HG02973 (cell line): ENCODE results near the gene ATAT1.
"Not testable (repeated sequence)": the region's sequence is repeated elsewhere in the genome, so short reads cannot be mapped to it uniquely, and the experiment has no call there.

Experiments
- ATAC-seq: cut with Tn5 transposase; IDR thresholded peaks from one replicate; pipeline ENCODE4 v1.9.1; 2021; ENCODE audit warnings: moderate library complexity; ENCODE audit not compliant: unreplicated experiment

The ATAT1 gene

GRCh38 chr6:30647242-30648116 is 20.8 kb downstream of the ATAT1 start:
- peak; percentile 64 for ATAC-seq

GRCh38 chr6:30651143-30651542 is 24.5 kb downstream of the ATAT1 start:
- no peak for ATAC-seq

GRCh38 chr6:30654798-30655742 is 28.4 kb downstream of the ATAT1 start:
- ATAC-seq: no peak

- no peak for ATAC-seq
Observed at GRCh38 chr6:30655743-30656094, 29.0 kb downstream of the ATAT1 start.

- ATAC-seq: no peak
Observed at GRCh38 chr6:30656513-30656912, 29.8 kb downstream of the ATAT1 start.

- ATAC-seq: no peak
Observed at GRCh38 chr6:30657454-30657853, 30.8 kb downstream of the ATAT1 start.

- ATAC-seq: not testable (repeated sequence)
Observed at GRCh38 chr6:30657922-30658321, 31.2 kb downstream of the ATAT1 start.

- no peak for ATAC-seq
Observed at GRCh38 chr6:30664994-30665767, 38.5 kb downstream of the ATAT1 start.

GRCh38 chr6:30666300-30666699 is 39.6 kb downstream of the ATAT1 start:
- not testable (repeated sequence) for ATAC-seq

- no peak for ATAC-seq
Observed at GRCh38 chr6:30670760-30671527, 44.3 kb downstream of the ATAT1 start.

- ATAC-seq: peak; percentile 52
Observed at GRCh38 chr6:30672445-30673253, 46.0 kb downstream of the ATAT1 start, which contains the start of gene DHX16. Gene DHX16, minus strand, starts transcription at chr6:30673006. Its CDS starts 165 bp downstream, at chr6:30672841.

- no peak for ATAC-seq
Observed at GRCh38 chr6:30676660-30677285, 50.1 kb downstream of the ATAT1 start.

- ATAC-seq: no peak
Observed at GRCh38 chr6:30678964-30679726, 52.5 kb downstream of the ATAT1 start.

- no peak for ATAC-seq
Observed at GRCh38 chr6:30679765-30680535, 53.3 kb downstream of the ATAT1 start.

- ATAC-seq: no peak
Observed at GRCh38 chr6:30681766-30682142, 55.1 kb downstream of the ATAT1 start.

GRCh38 chr6:30682143-30683117 is 55.8 kb downstream of the ATAT1 start:
- ATAC-seq: peak; percentile 42
